NCI-H69 (cell line): Measurements from ENCODE around the gene KIF26A.
A peak's percentile ranks its signal among the peaks of the same experiment; 100 is the strongest.

ENCODE experiments used
- DNase-seq: peaks from one replicate; lab custom pipeline; 2025; lab: John Stamatoyannopoulos, UW

KIF26A gene

DNA sequence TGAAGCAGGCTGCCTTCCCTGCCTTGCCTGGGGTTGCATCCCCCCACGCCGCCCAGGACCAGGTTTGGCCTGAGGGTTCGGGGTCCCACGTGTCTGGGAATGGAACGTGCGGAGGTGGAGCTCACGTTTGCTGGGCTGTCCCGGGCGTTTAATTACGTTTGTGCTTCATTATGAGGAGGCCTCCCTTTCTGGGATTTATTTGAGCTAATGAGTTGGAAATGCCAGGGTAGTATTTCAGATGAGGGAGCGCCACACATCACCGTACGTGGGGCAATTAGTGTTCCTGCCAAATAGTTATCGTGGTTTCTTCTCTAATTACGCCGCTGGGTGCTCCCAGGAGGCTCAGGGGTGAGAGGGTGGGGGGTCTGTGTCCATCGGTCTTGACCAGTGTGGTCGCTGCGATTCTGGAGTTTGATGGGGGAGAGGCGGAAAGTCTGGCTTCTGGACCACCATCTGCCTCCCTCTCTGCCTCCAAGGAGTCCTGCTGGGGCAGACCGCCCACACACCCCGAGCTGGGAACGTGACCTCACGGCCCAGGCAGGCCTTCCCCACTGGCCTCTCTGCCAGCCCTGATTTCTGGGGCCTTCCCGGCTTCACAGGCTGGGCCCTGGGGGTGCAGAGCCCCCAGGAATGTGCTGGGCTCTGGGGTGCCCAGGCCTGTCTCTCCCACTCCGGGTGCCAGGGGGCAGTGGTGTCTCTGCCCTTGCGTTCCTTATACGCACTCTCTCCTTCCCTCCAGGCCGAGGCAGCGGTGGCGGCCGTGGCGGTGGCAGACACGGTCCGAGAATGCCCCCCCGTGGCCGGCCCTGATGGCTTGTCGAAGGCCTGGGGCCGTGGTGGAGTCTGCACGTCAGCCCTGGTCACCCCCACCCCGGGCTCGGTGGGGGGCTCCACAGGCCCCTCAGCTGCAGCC, 18.9 kb downstream of the KIF26A start:
- no peak for DNase-seq

DNA sequence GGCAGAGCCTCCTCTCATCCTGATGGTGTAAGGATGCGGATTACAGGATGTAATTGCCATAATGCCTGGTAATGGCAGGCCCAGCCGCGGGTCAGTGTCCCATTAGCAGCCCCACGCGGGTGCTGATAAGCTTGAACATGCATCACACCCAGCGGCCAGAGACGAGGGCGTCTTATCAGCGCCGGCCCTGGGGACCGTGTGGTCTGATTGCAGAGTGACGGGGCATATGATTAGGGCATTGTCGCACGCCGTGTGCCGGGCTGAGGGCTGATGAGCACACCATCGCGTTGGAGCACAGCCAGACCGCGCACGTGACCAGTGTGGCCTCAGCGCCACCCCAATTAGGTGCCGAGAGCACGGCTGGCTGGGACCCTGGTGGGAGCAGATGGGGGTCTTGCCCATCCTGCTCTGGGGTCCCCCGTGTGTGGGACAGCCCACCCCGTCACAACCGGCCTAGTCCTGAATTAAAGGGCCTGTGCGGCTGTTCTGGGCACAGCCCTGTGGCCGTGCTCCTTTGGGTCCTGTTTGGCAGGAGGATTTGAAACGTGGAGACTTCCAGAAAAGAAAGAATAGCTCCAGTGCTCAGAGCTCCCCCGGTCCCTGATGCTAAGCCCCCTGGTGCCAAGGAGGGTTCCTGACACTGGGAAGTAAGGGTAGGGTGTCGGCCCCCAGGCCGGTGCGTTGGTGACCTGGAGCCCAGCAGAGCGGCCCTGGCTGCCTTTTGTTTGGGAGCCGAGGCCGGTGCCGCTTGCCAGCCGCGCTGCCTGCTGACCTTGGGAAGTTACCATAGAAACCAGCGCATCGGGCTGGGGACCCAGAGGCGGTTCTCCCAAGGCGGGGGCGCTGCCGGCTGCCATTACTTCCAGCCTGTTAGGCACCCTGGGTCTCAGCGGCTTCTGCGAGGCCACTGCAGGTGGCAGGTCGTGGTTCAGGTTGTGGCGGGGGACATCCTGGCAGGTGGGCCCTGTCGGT, 20.7 kb downstream of the KIF26A start:
- peak; percentile 27 for DNase-seq

DNA sequence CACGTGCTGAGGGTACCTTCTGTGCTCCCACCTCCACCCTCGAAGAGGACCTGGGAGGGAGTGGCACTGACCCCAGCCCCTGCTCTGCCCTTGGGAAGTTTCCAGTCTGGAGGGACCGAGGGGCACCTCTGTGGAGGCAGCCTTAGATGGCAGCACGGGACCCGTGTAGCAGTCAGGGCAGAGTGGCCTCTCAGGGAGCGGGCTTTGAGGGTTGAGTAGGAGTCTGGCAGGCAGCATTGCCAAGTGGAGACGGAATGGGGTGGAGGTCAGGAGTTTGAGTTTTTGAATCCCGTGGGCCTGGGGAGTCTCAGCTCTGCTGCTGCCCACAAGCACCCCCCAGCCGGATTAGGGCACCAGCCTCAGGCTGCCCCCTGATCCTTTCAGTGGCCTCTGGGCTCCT, 21.6 kb downstream of the KIF26A start:
- DNase-seq = no peak

DNA sequence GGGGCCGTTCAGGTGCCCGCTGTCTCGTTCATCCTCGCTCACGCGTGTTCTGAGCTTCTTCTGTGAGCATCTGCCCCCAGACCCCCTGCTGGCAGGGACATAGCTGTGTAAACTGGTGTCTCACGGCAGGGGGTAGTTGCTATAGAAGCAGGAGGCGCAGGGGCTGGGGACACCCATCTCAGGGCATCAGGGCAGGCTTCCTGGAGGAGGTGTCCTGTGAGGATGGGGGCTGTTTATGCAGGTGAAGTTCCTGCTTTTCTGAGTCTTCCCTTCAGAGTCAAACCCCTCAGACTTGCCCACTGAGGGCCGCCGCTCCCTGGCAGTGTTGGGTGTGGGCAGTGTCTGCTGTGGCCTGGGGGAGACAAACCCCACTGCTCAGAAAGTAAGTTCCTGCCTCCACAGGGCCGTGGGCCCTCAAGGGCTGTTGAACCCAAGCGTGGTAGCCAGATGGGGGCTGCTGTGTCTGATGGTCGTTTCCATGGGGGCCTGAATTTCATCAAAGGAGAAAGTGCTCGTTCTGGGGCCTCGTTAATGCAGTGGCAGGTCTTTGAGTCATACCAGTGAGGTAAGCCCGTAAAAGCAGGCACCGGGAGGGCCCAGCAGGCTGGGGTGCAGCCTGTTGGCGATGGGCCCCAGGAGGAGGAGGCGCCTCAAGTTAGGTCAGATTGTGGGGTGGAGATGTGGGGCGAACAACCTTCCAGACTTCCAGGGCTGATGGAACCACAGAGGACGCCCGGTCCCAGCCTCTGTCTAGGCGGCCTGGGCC, 23.4 kb downstream of the KIF26A start:
- peak; percentile 80 for DNase-seq

DNA sequence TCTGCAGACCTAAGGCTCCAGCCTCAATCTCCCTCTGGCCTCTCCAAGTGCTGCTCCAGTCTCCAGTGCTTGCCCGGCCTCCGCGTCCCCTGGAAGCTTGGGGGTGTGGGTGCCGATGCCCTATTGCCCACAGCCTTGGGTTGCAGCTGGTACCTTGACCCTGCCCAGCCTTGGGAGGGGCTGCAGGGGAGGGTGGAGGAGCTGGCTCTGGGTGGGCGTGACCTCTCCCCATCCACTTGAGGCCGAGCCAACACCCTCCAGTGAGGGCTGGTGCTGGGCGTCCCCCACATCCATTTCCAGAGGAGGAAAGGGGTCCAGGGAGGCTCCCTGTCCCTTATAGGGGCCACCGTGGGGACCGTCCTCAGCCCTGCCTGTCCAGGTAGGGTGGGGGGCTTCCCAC, 24.1 kb downstream of the KIF26A start:
- DNase-seq = no peak

DNA sequence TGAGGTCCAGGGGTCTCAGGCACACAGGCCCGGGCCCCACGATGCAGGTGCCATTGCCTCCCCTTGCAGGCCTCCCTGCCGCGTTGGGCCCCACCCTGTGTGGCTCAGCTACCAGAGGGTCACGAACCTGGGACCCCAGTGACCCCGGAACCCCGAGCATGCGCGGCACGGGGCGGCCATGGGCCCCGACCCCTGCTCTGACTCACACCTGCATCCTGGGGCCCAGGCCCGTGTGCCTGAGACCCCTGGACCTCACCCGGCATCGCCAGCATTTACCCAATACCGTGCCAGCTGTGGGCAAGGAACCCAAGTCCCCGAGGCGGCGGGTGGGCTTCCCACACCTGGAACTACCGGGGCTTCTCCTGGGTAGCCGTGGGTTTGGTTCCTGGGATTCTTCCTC, 25.2 kb downstream of the KIF26A start:
- DNase-seq = no peak

DNA sequence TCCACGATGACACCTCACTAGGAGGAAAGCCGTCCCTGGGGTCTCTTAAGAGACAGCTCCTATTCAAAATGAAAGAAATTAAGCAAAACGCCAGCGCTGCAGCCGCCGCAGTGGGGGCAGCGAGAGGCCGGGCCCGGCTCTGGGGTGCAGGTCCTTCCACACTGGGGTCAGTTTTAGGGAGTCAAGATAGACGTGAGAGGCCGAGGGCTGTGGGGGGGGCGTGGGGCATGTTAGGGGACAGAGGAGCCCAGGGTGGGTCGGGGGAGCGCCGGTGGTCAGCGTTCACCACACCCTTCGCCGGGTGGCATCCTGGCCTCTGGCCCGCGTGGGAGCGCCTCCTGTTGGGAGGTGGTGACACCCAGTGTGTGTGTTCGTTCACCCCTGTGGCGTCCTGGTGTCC, 25.7 kb downstream of the KIF26A start:
- DNase-seq = no peak

DNA sequence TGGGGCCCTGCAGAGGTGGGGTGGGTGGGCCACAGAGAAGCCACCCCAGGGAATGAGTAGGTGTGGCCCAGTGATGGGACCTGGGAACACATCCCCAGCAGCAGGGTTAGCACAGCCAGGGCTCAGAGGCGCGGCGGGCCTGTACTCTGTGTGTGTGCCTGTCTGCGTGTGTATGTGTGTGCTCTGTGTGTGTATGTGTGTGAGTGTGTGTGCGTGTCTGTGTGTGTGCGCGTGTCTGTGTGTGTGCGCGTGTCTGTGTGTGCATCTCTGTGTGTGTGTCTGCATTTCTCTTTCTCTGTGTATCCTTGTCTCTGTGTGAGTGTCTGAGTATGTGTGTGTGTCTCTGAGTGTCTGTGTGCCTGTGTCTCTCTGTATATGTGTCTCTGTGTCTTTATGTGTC, 26.1 kb downstream of the KIF26A start:
- no peak for DNase-seq

DNA sequence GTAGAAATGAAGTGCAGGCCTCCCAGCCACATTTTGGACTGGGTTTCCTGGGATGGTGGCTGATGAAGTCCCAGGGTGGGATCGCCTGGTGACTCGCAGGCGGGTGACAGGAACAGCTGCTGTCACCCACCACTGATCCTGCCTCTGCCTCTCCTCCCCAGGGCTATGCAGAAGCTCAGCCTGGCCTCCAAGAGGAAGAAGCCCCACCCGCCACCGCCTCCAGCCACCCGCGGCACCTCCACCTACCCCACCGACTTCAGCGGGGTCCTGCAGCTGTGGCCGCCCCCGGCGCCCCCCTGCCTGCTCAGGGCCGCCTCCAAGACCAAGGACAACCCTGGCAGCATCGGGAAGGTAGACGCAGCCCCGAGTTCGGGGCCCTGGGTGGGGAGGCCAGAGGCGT, 28.3 kb downstream of the KIF26A start:
- DNase-seq = no peak

DNA sequence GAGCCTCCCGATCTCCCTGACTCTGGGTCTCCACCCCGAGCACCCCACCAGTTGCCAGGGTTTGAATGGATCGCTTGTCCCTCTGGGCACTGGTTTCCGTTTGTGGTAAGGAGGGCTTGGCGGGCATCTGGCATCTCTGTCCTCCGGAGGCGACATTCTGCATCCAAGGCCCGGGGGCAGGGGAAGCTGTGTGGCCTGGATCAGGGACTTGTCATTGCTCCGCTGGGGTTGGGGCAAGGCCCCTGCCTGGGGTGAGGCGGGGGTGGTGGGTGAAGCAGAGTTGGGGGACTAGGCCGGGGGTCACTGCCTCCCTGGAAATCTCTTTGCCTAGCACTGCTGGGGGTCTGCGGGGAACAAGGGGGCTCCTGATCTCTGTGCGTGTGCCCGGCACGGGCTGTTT, 30.2 kb downstream of the KIF26A start:
- no peak for DNase-seq

DNA sequence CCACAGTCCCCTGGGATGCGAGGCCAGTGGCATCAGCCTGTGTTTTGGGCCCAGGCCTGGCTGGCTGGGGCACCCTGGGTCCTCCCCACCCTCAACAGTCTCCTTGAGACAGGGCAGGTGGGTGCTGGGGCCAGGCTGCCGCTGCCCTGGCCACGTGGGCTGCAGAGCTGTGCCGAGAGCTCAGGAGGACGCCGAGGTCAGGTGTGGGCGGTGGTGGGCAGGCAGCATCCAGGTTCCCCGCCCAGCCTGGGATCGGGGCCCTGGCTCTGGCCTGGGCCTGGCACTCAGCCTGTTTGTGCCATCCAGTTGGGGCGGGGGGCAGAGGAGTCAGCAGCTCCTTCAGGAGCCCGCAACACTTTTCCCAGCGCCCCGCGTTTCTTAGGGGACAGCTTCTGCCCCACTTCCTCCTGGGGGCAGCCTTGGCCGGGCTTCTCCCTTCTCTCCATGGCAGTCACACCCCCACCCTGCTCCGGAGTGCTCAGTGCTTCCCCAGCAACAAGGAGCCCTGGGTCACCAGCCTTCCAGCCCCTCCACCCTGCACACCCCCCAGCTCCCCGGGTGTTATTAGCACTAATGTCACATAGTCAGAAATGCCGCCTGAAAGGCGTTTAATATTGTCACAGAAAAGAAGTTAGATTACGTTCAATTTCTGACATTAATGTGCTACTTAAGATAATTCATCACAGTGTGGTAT, 30.8 kb downstream of the KIF26A start:
- DNase-seq = peak; percentile 40

DNA sequence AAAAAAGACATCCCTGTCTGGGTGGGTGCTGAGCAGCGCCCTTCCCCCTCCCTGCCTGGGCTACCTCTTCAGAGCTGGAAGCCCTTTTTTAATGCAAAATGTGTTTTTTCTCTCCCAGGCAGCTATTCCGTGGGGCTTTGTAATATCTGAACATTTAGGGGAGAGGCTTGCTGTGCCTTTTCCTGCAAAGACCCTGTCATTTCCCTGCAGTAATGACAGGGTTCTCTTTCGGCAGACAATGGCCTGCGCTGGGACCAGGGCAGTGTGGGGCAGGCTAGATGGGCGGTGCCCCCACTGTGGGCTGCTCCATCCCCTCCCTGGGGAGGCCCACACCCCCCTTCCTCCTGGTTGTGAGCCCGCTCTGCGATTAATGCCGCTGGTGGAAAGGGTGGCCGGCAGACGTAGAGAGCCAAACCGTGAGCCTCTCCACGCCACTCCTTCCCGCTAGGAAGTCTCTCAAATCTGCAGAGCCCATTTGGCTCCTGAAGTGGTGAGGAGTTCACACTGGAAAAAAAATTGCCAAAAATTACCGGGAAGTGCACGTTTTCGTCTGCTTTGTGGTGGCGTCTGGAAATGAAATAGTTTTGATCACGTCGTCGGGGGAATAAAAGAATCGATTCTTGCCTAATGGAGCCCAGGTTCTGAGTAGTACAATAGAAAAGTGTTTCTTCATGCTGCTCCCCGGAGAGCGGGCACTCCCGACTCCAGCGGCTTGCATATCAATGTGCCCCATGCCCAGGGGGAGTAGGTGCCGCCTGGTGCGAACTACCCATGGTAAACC, 31.5 kb downstream of the KIF26A start:
- DNase-seq = peak; percentile 81

DNA sequence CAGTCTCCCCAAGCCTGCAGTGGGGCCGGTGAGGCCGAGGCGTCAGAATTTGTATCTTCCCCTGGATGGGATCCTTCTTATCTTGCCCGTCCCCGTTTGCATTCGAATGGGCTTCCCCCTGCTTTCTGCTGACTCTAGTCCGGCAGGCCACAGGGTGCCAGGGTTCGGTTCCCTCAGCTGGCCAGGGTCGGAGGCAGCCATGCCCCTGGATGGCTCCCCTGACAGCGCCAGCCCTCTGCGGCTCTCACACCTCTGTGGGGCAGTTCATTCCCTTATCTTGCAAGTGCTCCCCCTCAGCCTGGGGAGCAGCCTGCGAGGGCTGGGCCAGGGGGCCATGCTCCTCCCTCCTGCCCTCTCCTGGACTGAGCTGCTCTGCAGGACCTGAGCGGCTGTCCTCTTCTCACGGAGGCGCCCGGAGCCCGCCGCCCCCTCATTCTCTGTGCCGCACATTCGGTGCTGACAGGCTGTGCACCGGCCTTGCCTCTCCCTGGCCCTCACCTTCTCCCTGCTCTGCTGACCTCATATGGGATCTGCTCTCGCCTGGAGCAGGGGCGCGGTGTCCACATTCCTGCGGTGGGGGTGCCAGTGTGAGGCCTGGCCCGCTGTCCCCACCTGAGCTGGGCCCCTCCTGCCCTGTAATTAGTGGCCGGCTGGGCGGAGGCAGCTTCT, 32.8 kb downstream of the KIF26A start:
- no peak for DNase-seq

DNA sequence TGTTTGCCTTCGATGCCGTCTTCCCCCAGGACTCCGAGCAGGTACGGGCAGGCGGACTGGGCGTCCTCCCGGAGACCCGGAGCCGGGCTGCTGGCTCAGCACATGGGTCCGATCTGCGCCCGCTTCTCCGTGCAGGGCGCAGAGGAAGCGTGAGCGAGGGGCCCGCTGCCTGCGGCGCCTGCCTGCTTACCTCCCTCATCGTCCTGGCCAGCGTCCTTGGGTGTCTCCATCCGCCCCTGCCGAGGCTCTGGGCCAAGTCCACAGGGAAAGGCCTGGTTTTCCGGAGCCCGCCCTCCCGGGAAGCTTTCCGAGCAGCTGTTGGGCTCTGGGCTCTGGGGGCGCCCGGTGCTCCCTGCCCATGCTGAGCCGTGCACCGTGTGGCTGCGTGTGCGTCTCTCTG, 33.5 kb downstream of the KIF26A start:
- DNase-seq = no peak

DNA sequence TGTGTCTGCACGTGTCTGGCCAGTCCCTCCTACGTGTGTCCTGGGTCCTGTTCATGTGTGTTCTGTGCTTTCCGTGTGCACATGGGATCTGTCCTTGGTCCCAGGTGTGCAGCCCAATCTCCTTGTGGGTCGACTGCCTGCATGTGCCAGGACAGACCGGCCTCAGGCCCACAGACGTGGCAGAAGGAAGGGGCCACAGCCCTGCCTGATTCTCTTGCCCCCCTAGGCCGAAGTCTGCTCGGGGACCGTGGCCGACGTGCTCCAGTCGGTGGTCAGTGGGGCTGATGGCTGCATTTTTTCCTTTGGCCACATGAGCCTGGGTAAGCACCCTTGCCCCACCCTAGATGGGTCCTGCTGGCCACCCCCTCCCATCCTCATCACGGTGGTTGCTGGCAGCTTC, 34.0 kb downstream of the KIF26A start:
- DNase-seq = no peak

DNA sequence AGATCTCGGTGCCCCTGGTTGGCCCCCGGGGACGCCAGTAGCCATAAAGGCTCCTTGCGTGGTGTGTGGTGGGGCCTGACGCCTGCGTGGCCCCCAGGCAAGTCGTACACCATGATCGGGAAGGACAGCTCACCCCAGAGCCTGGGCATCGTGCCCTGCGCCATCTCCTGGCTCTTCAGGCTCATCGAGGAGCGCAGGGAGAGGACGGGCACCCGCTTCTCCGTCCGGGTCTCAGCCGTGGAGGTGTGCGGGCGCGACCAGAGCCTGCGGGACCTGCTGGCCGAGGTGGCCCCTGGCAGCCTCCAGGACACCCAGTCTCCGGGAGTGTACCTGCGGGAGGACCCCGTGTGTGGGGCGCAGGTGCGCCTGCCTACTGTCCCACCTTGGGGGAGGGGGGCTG, 34.5 kb downstream of the KIF26A start:
- DNase-seq = no peak

DNA sequence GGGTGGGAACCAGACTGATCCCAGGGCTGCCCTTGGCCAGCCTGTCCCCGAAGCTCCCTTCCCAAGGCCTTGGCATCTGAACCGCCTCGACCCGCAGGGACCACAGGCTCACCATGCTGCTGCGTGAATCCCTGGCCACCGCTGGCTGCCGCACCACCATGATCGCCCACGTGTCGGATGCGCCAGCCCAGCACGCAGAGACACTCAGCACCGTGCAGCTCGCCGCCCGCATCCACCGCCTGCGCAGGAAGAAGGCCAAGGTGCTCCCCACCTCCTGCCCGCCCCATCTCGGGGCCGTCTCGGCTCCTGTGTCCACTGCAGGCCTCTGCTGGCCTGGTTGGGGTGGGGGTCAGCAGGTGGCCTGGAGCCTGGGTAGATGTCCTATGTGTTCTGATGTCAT, 35.7 kb downstream of the KIF26A start:
- no peak for DNase-seq

DNA sequence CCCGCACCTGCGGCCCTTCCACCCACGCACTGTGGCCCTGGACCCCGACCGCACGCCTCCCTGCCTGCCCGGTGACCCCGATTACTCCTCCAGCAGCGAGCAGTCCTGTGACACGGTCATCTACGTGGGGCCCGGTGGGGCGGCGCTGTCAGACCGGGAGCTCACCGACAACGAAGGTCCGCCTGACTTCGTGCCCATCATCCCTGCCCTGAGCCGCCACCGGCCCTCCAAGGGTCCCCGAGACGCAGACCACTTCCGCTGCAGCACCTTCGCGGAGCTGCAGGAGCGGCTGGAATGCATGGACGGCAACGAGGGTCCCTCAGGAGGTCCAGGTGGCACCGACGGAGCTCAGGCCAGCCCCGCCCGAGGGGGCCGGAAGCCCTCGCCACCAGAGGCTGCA, 36.7 kb downstream of the KIF26A start:
- no peak for DNase-seq

DNA sequence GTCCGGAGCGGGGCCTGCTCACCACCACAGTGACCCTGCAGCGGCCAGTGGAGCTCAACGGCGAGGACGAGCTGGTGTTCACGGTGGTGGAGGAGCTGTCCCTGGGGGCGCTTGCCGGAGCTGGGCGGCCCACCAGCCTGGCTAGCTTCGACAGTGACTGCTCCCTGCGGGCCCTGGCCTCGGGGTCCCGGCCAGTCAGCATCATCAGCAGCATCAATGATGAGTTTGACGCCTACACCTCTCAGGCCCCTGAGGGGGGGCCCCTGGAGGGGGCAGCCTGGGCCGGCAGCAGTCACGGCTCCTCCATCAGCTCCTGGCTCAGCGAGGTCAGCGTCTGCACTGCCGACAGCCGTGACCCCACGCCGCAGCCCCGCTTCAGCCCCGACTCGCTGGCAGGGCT, 37.4 kb downstream of the KIF26A start:
- no peak for DNase-seq

DNA sequence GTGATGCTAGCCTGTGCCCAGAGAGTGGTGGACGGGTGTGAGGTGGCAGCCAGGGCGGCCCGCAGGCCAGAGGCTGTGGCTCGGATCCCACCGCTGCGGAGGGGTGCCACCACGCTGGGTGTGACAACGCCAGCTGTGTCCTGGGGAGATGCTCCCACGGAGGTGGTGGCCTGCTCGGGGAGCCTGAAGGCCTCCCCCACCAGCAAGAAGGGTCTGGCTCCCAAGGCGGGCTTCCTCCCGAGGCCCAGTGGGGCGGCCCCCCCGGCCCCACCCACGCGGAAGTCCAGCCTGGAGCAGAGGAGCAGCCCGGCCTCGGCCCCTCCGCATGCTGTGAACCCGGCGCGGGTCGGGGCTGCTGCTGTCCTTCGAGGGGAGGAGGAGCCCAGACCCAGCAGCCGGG, 38.2 kb downstream of the KIF26A start:
- no peak for DNase-seq
